GM23248 (cell line): ENCODE data around the gene ZDHHC9.

Experiments
- EZH2 ChIP-seq: fragments of 200-600 bp; sonication (generic); IDR thresholded peaks from 2 replicates; pipeline ENCODE4 v1.6.1; 2018; ENCODE audit warnings: antibody characterized with exemption, mild to moderate bottlenecking; ENCODE audit not compliant: insufficient read depth, poor library complexity, severe bottlenecking
- EZH2phosphoT487 ChIP-seq: fragments of 200-600 bp; sonication (generic); IDR thresholded peaks from 2 replicates; pipeline ENCODE4 v1.6.1; 2018; ENCODE audit warnings: antibody characterized with exemption, moderate library complexity, mild to moderate bottlenecking, low read depth; ENCODE audit not compliant: insufficient read depth

- TF ChIP-seq EZH2phosphoT487 (no peak), EZH2 (no peak)
Observed at GRCh38 chrX:129759576-129760061, 84.1 kb downstream of the ZDHHC9 start.
